ENCODE measurements around the gene UGT1A7.
A peak's percentile ranks its signal among the peaks of the same experiment; 100 is the strongest.
"Not testable (repeated sequence)": the region's sequence is repeated elsewhere in the genome, so short reads cannot be mapped to it uniquely, and the experiment has no call there.

Gene UGT1A7

DNA sequence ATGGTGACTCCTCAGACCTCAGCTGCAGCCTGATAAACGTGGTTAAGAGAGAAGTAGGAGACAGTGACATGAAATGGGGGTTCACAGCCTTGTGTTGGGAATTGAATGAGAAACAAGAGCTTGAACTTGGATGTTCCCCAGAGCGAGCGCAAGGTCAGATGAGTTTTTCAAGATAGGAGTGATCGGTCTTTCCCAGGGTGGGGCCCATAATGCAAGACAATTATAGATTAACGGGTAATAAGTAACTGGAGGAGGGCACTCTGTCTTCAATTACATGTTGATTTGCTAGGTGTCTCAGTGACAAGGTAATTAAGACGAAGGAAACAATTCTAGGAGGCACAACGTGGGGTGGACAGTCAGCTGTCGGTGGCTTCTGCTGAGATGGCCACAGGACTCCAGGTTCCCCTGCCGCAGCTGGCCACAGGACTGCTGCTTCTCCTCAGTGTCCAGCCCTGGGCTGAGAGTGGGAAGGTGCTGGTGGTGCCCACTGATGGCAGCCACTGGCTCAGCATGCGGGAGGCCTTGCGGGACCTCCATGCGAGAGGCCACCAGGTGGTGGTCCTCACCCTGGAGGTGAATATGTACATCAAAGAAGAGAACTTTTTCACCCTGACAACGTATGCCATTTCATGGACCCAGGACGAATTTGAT lies 31.0 kb downstream of the UGT1A7 start, which contains the start of gene UGT1A5:
TSS of gene UGT1A5 (plus strand) at position 297 of the 651 bp plus-strand sequence. CDS start at position 382, 85 bp downstream.
- DNase-seq (ENCODE audit: low spot score) = no peak

DNA sequence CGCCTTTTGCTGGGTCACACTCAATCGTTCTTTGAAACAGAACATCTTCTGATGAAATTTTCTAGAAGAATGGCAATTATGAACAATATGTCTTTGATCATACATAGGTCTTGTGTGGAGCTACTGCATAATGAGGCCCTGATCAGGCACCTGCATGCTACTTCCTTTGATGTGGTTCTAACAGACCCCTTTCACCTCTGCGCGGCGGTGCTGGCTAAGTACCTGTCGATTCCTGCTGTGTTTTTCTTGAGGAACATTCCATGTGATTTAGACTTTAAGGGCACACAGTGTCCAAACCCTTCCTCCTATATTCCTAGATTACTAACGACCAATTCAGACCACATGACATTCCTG lies 31.5 kb downstream of the UGT1A7 start:
- no peak for DNase-seq (ENCODE audit: low spot score)

DNA sequence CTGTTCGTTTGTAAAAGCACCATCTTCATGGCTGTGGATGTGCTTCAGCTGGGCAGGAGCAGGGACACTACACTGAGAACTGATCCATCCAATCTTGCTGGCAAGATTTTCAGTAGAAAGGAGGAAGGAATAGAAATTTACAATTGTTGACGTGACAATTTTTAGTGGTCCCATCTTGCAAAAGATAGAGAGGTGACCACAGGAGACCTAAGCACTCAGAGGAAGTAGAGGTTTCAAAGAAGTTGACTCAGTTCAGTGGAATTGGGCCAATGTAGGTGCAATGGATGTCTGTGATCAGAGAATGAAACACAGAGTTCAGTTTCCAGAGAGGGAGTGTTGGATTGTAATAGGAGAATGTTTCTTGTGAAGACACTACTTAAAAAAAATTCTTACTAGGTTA lies 32.4 kb downstream of the UGT1A7 start:
- no peak for DNase-seq (ENCODE audit: low spot score)

DNA sequence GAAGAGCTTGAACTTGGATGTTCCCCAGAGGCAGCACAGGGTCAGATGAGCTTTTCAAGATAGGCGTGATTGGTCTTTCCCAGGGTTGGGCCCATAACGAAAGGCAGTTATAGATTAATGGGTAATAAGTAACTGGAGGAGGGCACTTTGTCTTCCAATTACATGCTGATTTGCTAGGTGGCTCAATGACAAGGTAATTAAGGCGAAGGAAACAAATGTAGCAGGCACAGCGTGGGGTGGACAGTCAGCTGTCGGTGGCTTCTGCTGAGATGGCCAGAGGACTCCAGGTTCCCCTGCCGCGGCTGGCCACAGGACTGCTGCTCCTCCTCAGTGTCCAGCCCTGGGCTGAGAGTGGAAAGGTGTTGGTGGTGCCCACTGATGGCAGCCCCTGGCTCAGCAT lies 36.9 kb downstream of the UGT1A7 start, which contains the start of gene UGT1A4:
TSS of gene UGT1A4 (plus strand) at position 185 of the 400 bp plus-strand sequence. CDS start at position 270, 85 bp downstream.
- no peak for DNase-seq (ENCODE audit: low spot score)

DNA sequence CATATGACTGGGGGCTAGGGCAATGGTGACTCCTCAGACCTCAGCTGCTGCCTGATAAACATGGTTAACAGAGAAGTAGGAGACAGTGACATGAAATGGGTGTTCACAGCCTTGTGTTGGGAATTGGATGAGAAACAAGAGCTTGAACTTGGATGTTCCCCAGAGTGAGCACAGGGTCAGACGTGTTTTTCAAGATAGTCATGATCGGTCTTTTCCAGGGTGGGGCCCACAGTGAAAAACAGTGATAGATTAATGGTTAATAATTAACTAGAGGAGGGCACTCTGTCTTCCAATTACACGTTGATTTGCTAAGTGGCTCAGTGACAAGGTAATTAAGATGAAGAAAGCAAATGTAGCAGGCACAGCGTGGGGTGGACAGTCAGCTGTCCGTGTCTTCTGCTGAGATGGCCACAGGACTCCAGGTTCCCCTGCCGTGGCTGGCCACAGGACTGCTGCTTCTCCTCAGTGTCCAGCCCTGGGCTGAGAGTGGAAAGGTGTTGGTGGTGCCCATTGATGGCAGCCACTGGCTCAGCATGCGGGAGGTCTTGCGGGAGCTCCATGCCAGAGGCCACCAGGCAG lies 47.1 kb downstream of the UGT1A7 start, which contains the start of gene UGT1A3:
TSS of gene UGT1A3 (plus strand) at position 320 of the 579 bp plus-strand sequence. CDS start at position 405, 85 bp downstream.
- no peak for DNase-seq (ENCODE audit: low spot score)

DNA sequence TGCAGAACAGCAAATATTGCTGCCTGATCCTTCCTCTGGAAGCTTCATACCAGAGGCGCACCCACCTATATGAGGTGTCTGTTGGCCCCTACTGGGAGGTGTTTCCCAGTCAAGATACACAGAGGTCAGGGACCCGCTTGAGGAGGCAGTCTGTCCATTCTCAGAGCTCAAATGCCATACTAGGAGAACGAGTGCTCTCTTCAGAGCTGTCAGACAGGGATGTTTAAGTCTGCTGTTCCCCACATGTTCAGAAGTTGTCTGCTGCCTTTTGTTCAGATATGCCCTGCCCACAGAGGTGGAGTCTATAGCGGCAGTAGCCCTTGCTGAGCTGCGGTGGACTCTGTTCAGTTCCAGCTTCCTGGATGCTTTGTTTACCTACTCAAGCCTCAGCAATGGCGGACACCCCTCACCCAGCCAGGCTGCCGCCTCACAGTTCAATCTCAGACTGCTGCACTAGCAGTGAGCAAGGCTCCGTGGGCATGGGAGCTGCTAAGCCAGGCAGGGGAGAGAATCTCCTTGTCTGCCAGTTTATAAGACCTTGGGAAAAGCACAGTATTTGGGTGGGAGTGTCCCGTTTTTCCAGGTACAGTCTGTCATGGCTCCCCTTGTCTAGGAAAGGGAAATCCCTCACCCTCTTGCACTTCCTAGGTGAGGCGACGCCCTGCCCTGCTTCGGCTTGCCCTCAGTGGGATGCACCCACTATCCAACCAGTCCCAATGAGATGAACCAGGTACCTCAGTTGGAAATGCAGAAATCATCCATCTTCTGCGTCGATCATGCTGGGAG lies 55.4 kb downstream of the UGT1A7 start:
- not testable (repeated sequence) for DNase-seq (ENCODE audit: low spot score)

DNA sequence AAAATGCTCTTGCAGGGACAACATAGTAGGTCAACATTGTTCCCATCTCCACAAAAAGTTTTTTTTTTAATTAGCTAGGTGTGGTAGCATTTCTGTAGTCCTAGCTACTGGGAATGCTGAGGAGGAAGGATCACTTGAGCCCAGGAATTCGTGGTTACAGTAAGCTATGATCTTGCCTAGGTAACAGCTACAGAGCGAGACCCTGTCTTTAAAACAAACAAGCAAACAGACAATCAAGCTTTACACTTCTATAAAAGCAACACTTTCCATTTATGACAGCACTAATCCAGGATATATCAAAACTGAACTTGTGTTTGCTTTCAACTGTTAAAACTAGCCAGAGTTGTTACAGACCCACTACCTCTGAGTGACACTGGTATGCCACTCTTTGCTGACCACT lies 59.2 kb downstream of the UGT1A7 start:
- no peak for DNase-seq (ENCODE audit: low spot score)

DNA sequence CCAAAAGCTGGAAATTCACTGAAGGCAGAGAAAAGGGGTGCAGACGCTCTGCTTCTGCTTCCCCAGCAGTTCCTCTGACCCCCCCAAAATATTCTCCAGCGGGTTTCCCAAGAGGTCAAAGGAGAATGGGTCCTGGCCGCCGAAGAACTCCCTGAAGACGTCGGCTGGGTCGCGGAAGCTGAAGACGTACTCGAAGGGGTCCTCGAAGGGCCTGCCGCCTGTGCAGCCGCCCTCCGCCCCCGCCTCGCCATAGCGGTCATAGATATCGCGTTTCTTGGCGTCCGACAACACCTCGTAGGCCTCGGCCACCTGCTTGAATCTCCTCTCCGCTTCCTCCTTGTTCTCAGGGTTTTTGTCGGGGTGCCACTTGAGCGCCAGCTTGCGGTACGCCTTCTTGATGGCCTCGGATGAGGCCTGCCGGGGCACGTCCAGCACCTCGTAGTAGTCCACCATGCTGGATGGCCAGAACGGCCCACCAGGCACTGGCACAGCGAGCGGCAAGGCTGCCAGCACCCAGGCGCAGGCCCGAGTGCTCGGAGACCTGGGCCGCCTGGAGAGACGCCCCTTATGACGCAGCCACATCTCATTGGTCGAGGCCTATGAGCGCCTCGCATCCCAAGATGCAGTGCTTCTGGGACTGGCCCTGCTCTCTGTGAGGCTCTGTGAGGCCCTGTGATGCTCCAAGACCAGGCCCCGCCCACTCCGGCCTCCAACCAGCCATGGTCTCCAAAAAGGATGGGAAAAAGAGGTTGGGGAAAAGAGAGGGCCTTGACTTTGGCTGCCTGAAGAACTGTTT lies 62.0 kb downstream of the UGT1A7 start:
- no peak for DNase-seq (ENCODE audit: low spot score)

DNA sequence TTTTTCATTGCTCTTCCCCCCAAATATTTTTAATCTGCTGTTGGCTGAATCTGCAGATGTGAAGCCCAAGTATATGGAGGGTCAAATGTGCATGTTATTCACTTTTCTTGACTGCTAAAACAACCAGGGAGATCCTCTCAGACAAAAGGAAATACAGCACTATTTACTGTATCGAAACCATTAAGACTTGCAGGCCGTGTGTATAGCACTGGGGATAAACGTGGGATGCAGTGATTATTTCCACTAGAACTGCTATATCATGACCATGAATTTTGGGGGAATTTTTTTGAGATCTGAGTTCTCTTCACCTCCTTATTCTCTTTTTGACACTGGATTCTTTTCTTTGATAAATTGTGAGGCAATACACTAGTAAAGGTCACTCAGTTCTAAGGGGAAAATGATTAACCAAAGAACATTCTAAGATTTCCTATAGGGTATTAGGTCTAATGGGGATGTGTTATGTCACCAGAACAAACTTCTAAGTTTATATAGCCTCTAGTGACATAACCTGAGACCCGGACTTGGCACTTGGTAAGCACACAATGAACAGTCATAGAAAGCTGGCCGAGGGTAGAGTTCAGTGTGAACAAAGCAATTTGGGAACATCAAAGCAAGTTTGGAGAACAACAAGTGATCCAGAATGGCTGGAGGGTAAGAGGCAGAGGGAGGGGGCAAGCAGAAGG lies 63.5 kb downstream of the UGT1A7 start:
- DNase-seq (ENCODE audit: low spot score) = peak; percentile 49

DNA sequence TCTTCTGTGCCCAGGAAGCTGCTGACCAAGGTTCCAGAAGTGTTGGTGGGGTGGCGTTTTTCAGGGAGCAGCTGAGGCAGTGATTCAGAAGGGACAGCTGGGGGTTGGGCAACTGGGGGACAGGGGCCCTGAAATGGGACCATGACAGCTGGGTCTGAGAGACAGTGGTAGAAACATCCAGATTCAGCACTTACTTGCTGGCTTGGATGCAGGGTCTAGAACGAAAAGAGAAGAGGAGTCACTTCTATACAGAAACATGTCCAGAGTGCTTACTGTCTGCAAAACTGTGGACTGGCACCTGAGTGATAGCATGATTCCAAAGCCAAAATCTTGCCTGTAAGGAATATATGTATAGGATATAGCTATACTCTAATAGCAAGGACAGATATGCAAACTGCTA lies 64.1 kb downstream of the UGT1A7 start:
- not testable (repeated sequence) for DNase-seq (ENCODE audit: low spot score)

DNA sequence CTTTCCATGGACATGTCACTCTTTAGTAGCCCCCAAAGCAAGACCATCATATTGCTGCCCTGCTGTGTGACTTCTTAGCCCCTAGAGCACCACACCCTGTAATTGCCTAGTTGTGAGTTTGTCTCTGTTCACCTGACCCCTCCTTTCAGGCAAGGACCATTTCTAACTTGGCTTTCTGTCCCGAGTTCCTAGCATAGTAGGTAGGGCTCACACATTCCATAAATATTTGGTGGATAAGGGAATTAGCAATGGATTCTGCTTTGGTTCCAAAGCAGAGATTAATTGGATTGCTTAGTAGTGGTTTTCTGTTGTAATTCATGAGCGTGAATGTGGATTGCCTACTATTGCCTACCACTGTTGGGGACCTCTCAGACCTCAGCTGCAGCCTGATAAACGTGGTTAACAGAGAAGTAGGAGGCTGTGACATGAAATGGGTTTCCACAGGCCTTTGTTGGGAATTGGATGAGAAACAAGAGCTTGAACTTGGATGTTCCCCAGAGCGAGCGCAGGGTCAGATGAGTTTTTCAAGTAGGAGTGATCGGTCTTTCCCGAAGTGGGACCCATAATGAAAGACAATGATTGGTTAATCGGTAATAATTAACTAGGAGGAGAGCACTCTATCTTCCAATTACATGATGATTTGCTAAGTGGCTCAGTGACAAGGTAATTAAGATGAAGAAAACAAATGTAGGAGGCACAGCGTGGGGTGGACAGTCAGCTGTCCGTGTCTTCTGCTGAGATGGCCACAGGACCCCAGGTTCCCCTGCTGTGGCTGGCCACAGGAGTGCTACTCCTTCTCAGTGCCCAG lies 65.0 kb downstream of the UGT1A7 start:
- DNase-seq (ENCODE audit: low spot score) = no peak

DNA sequence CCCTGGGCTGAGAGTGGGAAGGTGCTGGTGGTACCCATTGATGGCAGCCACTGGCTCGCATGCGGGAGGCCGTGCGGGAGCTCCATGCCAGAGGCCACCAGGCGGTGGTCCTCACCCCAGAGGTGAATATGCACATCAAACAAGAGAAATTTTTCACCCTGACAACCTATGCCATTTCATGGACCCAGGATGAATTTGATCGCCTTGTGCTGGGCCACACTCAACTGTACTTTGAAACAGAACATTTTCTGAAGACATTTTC lies 65.5 kb downstream of the UGT1A7 start:
- no peak for DNase-seq (ENCODE audit: low spot score)

DNA sequence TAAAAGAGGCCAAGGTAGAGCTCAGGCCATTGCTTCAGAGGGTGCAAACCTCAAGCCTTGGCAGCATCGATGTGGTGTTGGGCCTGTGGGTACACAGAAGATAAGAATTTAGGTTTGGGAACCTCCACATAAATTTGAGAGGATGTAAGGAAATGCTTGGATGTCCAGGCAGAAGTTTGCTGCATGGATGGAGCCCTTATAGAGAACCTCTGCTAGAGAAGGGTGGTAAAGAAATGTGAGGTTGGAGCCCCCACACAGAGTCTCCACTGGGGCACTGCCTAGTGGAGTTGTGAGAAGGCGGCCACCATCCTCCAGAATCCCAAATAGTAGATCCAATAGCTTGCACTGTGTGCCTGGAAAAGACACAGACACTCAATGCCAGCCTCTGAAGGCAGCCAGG lies 69.0 kb downstream of the UGT1A7 start:
- DNase-seq (ENCODE audit: low spot score) = not testable (repeated sequence)

DNA sequence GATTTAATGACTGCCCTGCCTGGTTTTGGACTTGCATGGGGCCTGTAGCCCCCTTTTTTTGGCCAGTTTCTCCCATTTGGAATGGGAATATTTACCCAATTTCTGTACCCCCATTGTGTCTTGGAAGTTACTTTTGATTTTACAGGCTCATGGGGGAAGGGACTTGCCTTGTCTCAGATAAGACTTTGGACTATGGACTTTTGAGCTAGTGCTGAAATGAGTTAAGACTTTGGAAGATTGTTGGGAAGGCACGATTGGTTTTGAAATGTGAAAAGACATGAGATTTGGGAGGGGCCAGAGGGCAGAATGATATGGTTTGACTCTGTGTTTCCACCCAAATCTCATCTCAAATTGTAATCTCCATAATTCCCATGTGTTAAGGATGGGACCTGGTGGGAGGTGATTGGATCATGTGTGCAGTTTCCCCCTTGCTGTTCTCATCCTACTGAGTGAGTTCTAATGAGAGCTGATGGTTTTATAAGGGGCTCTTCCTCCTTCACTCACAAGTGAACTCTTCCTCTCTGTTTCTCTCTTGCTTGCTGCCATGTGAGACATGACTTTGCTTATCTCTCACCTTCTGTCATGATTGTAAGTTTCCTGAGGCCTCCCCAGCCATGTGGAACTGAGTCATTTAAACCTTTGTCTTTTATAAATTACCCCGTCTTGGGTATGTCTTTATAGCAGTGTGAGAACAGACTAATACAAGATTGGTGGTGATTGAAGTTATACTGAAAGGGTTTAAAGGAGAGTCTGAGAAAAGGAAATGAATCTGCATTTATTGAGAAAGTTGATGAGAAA lies 69.7 kb downstream of the UGT1A7 start:
- DNase-seq (ENCODE audit: low spot score) = not testable (repeated sequence)

DNA sequence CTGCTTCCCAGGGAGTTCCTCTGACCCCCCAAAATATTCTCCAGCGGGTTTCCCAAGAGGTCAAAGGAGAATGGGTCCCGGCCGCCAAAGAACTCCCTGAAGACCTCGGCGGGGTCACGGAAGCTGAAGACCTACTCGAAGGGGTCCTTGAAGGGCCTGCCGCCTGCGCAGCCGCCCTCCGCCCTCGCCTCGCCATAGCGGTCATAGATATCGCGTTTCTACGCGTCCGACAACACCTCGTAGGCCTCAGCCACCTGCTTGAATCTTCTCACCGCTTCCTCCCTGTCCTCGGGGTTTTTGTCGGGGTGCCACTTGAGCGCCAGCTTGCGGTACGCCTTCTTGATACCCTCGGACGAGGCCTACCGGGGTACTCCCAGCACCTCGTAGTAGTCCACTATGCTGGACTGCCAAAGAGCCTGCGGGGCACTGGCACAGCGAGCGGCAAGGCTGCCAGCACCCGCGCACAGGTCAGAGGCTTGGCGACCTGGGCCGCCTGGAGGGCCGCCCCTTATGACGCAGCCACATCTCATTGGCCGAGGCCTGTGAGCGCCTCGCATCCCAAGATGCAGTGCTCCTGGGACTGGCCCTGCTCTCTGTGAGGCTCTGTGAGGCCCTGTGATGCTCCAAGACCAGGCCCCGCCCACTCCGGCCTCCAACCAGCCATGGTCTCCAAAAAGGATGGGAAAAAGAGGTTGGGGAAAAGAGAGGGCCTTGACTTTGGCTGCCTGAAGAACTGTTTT lies 73.3 kb downstream of the UGT1A7 start:
- no peak for DNase-seq (ENCODE audit: low spot score)

DNA sequence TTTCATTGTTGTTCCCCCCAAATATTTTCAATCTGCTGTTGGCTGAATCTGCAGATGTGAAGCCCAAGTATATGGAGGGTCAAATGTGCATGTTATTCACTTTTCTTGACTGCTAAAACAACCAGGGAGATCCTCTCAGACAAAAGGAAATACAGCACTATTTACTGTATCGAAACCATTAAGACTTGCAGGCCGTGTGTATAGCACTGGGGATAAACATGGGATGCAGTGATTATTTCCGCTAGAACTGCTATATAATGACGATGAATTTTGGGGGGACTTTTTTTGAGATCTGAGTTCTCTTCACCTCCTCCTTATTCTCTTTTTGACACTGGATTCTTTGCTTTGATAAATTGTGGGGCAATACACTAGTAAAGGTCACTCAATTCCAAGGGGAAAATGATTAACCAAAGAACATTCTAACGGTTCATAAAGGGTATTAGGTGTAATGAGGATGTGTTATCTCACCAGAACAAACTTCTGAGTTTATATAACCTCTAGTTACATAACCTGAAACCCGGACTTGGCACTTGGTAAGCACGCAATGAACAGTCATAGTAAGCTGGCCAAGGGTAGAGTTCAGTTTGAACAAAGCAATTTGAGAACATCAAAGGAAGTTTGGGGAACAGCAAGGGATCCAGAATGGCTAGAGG lies 74.9 kb downstream of the UGT1A7 start:
- DNase-seq (ENCODE audit: low spot score) = peak; percentile 70

DNA sequence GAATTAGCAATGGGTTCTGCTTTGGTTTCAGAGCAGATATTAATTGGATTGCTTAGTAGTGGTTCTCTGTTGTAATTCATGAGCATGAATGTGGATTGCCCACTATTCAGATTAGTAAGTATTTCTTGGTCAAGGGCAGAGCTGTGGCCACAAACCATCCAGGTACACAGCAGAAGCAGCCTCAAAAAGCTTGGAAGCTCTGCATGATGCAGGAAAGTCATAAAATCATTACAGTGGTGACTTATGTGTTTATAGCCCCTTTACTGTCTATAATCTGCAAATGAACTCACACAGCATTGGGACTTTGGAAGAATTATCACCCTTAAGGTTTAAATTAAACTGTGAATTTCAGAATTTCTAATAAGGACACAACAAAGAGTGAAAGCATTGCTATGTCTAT lies 76.4 kb downstream of the UGT1A7 start:
- DNase-seq (ENCODE audit: low spot score) = no peak

DNA sequence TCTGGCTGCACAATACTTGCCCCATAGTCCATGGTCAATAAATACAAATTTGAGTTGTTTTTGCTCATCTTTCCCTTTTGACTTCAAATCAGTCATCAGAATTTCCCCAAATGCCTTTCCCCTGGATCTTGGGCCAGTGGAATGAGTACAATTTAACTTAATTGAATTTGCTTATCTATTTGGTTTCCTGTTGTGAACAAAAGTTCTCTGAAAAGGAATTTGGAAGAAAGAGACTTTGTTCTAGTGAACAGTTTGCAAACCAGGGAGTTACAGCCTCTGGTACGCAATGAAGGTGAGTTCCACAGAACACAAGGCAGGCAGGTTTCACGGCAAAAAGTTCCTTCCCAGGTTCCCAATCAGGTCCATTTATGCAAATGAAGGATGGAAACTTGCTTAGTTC lies 77.1 kb downstream of the UGT1A7 start:
- DNase-seq (ENCODE audit: low spot score) = no peak

DNA sequence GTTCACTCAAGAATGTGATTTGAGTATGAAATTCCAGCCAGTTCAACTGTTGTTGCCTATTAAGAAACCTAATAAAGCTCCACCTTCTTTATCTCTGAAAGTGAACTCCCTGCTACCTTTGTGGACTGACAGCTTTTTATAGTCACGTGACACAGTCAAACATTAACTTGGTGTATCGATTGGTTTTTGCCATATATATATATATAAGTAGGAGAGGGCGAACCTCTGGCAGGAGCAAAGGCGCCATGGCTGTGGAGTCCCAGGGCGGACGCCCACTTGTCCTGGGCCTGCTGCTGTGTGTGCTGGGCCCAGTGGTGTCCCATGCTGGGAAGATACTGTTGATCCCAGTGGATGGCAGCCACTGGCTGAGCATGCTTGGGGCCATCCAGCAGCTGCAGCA lies 78.3 kb downstream of the UGT1A7 start, which contains the start of gene UGT1A1:
TSS of gene UGT1A1 (plus strand) at position 228 of the 400 bp plus-strand sequence. CDS start at position 246, 18 bp downstream.
- DNase-seq (ENCODE audit: low spot score) = peak; percentile 35

Measured in HuH-7.5 (cell line).